ENCODE results near the gene GFOD1.

The GFOD1 gene

GRCh38 chr6:13348334-13349113, 138.9 kb downstream of the GFOD1 start:
- H3K4me3 ChIP-seq (ENCODE audit: low read depth, low read length) = no peak overlapping the region
- H3K36me3 ChIP-seq (replicated peaks) = no peaks in the 10 kb centered on the region
- no peaks in the 10 kb centered on the region for H3K27me3 ChIP-seq (replicated peaks)
- no peak for DNase-seq
- in situ Hi-C loops (cut with HindIII; ENCODE audit: low pct_ligation_motif_present, low sequenced_read_pairs) = no loop called here
- H3K27ac ChIP-seq = no peak overlapping the region
- no peak for TF ChIP-seq CTCF (IDR thresholded peaks at IDR 0.05; ENCODE audit: low read depth, low read length, missing control alignments)

- no peak for TF ChIP-seq CTCF (IDR thresholded peaks at IDR 0.05; ENCODE audit: low read depth, low read length, missing control alignments)
- no peak for DNase-seq
- H3K36me3 ChIP-seq (replicated peaks) = no peaks in the 10 kb centered on the region
- H3K27me3 ChIP-seq (replicated peaks) = no peaks in the 10 kb centered on the region
- no peak overlapping the region for H3K27ac ChIP-seq
- no peak overlapping the region for H3K4me3 ChIP-seq (ENCODE audit: low read depth, low read length)
- in situ Hi-C loops (cut with HindIII; ENCODE audit: low pct_ligation_motif_present, low sequenced_read_pairs) = no loop called here
Observed at GRCh38 chr6:13346245-13346644, 141.2 kb downstream of the GFOD1 start.

- no peaks in the 10 kb centered on the region for H3K36me3 ChIP-seq (replicated peaks)
- in situ Hi-C loops (cut with HindIII; ENCODE audit: low pct_ligation_motif_present, low sequenced_read_pairs) = no loop called here
- no peak overlapping the region for H3K4me3 ChIP-seq (ENCODE audit: low read depth, low read length)
- no peak for DNase-seq
- H3K27me3 ChIP-seq (replicated peaks) = no peaks in the 10 kb centered on the region
- no peak for TF ChIP-seq CTCF (IDR thresholded peaks at IDR 0.05; ENCODE audit: low read depth, low read length, missing control alignments)
- no peak overlapping the region for H3K27ac ChIP-seq
Observed at GRCh38 chr6:13342414-13343019, 144.9 kb downstream of the GFOD1 start.

- in situ Hi-C loops (cut with HindIII; ENCODE audit: low pct_ligation_motif_present, low sequenced_read_pairs) = no loop called here
- no peak overlapping the region for H3K27ac ChIP-seq
- no peaks in the 10 kb centered on the region for H3K36me3 ChIP-seq (replicated peaks)
- TF ChIP-seq CTCF (IDR thresholded peaks at IDR 0.05; ENCODE audit: low read depth, low read length, missing control alignments) = no peak
- H3K27me3 ChIP-seq (replicated peaks) = no peaks in the 10 kb centered on the region
- no peak for DNase-seq
- H3K4me3 ChIP-seq (ENCODE audit: low read depth, low read length) = no peak overlapping the region
Observed at GRCh38 chr6:13339863-13340630, 147.4 kb downstream of the GFOD1 start.

- Histone ChIP-seq H3K4me3 (ENCODE audit: low read depth, low read length) (no peak overlapping the region), H3K36me3 (replicated peaks) (no peaks in the 10 kb centered on the region), H3K27ac (no peak overlapping the region), H3K27me3 (replicated peaks) (no peaks in the 10 kb centered on the region)
- DNase-seq = no peak
- in situ Hi-C loops (cut with HindIII; ENCODE audit: low pct_ligation_motif_present, low sequenced_read_pairs) = no loop called here
- TF ChIP-seq CTCF (IDR thresholded peaks at IDR 0.05; ENCODE audit: low read depth, low read length, missing control alignments) = no peak
Observed at GRCh38 chr6:13338038-13338437, 149.4 kb downstream of the GFOD1 start.

Measured in brain microvascular endothelial cell (primary cell).